GM23338 (cell line): ENCODE measurements around the gene ECT2. TPM values are rescaled to one million over a fixed set of nuclear protein-coding genes. Genes with fewer than 3 reads are reported as not detected.

Experiments
- ATAC-seq: fragments of 200-7000 bp; cut with Tn5 transposase; 3 replicates; pipeline ENCODE4 v1.9.1; 2020
- DNase-seq: peaks from one replicate; pipeline ENCODE4 v3.0.0-alpha.2; 2015; ENCODE audit warnings: low spot score
- H2AFZ ChIP-seq: fragments of 200-600 bp; sonication (generic); 2 replicates; pipeline ENCODE4 v1.8.0; 2016; ENCODE audit warnings: antibody characterized with exemption, mild to moderate bottlenecking, moderate library complexity
- H3F3A ChIP-seq: fragments of 200-600 bp; sonication (generic); replicated peaks from 2 replicates; pipeline ENCODE4 v1.8.0; 2017; ENCODE audit warnings: antibody characterized with exemption, mixed run types, low read depth
- H3K27ac ChIP-seq: fragments of 200-600 bp; sonication (generic); 2 replicates; pipeline ENCODE4 v1.6.1; 2016; ENCODE audit warnings: low read depth
- H3K27me3 ChIP-seq: fragments of 200-600 bp; sonication (generic); 2 replicates; pipeline ENCODE4 v1.8.0; 2016; ENCODE audit warnings: mild to moderate bottlenecking, mixed run types, moderate library complexity; ENCODE audit not compliant: insufficient read depth
- H3K36me3 ChIP-seq: fragments of 200-600 bp; sonication (generic); 2 replicates; pipeline ENCODE4 v1.8.0; 2016; ENCODE audit warnings: mild to moderate bottlenecking; ENCODE audit not compliant: insufficient read depth
- H3K4me1 ChIP-seq: fragments of 200-600 bp; sonication (generic); 2 replicates; pipeline ENCODE4 v1.8.0; 2016; ENCODE audit warnings: mild to moderate bottlenecking, moderate library complexity; ENCODE audit not compliant: insufficient read depth
- H3K4me2 ChIP-seq: fragments of 200-600 bp; sonication (generic); 2 replicates; pipeline ENCODE4 v1.7.1; 2017; ENCODE audit warnings: mixed run types
- H3K4me3 ChIP-seq: fragments of 200-600 bp; sonication (generic); 2 replicates; pipeline ENCODE4 v1.6.1; 2016; ENCODE audit warnings: mixed run types
- H3K79me2 ChIP-seq: fragments of 200-600 bp; sonication (generic); replicated peaks from 2 replicates; pipeline ENCODE4 v1.8.0; 2017; ENCODE audit warnings: mild to moderate bottlenecking; ENCODE audit not compliant: insufficient read depth
- H3K9me2 ChIP-seq: fragments of 200-600 bp; sonication (generic); 2 replicates; pipeline ENCODE4 v1.8.0; 2017; ENCODE audit not compliant: insufficient read depth
- H4K20me1 ChIP-seq: fragments of 200-600 bp; sonication (generic); replicated peaks from 2 replicates; pipeline ENCODE4 v1.8.0; 2017; ENCODE audit warnings: mild to moderate bottlenecking; ENCODE audit not compliant: insufficient read depth
- H3K27ac Mint-ChIP-seq: 2 replicates; pipeline ENCODE4 v1.8.0; 2020; ENCODE audit warnings: inconsistent platforms, mild to moderate bottlenecking, moderate library complexity, mixed read lengths
- H3K27me3 Mint-ChIP-seq: 3 replicates; pipeline ENCODE4 v1.8.0; 2022; ENCODE audit warnings: low read depth, mild to moderate bottlenecking, moderate library complexity, mixed read lengths, inconsistent platforms; ENCODE audit not compliant: insufficient read depth, poor library complexity
- H3K36me3 Mint-ChIP-seq: 3 replicates; pipeline ENCODE4 v1.8.0; 2021; ENCODE audit warnings: low read depth, mild to moderate bottlenecking, inconsistent platforms, moderate library complexity, mixed read lengths
- H3K4me1 Mint-ChIP-seq: 3 replicates; pipeline ENCODE4 v1.8.0; 2020; ENCODE audit warnings: mild to moderate bottlenecking, inconsistent platforms, mixed read lengths
- H3K4me3 Mint-ChIP-seq: 3 replicates; pipeline ENCODE4 v1.8.0; 2021; ENCODE audit warnings: moderate library complexity, mild to moderate bottlenecking, inconsistent platforms, mixed read lengths
- H3K9me3 Mint-ChIP-seq: 3 replicates; pipeline ENCODE4 v1.8.0; 2020; ENCODE audit warnings: moderate library complexity, mild to moderate bottlenecking, inconsistent platforms, mixed read lengths
- EZH2 ChIP-seq: fragments of 200-600 bp; sonication (generic); IDR thresholded peaks from one replicate; pipeline ENCODE4 v1.8.0; 2017; ENCODE audit warnings: antibody characterized with exemption, mild to moderate bottlenecking, low read depth; ENCODE audit not compliant: unreplicated experiment
- JUNB ChIP-seq: IDR thresholded peaks from one replicate; pipeline ENCODE4 v1.6.1; 2016; ENCODE audit warnings: antibody characterized with exemption; ENCODE audit not compliant: unreplicated experiment
- NANOG ChIP-seq: IDR thresholded peaks from 2 replicates; pipeline ENCODE4 v1.6.1; 2016; ENCODE audit warnings: antibody characterized with exemption, borderline replicate concordance
- POLR2AphosphoS5 ChIP-seq: IDR thresholded peaks from 2 replicates; pipeline ENCODE4 v1.6.1; 2016; ENCODE audit warnings: antibody characterized with exemption, low read depth
- STAT1 ChIP-seq: IDR thresholded peaks from one replicate; pipeline ENCODE4 v1.6.1; 2016; ENCODE audit warnings: antibody characterized with exemption; ENCODE audit not compliant: unreplicated experiment
- ZNF114 ChIP-seq: fragments of 250-450 bp; sonication (Bioruptor Pico); IDR thresholded peaks from 2 replicates; pipeline ENCODE4 v1.5.0; 2020; ENCODE audit warnings: mild to moderate bottlenecking, moderate library complexity
- ZNF331 ChIP-seq: fragments of 250-450 bp; sonication (Bioruptor Pico); IDR thresholded peaks from 2 replicates; pipeline ENCODE4 v1.5.0; 2020; ENCODE audit warnings: low read depth, mild to moderate bottlenecking, moderate library complexity
- polyA plus RNA-seq: library from polyadenylated mRNA; unstranded; fragments of >200 nt; fragmentation: Nextera tagmentation; extraction: Ambion mirVana; gene quantifications from 2 replicates; pipeline ENCODE4 v1.2.1, GENCODE V29; 2016
- total RNA-seq: library from RNA; depleted of rRNA; stranded (reverse); fragments of >200 nt; shearing (Covaris generic); gene quantifications from 2 replicates; pipeline ENCODE4 v1.2.3, GENCODE V29; 2014
- TF ChIP-seq, protein P1 (sequence below): fragments of 250-450 bp; sonication (Bioruptor Pico); IDR thresholded peaks from 2 replicates; pipeline ENCODE4 v1.5.0; 2020; ENCODE audit warnings: mild to moderate bottlenecking, moderate library complexity
- TF ChIP-seq, protein P2 (sequence below): IDR thresholded peaks from one replicate; pipeline ENCODE4 v1.6.1; 2018; ENCODE audit warnings: antibody characterized with exemption; ENCODE audit not compliant: unreplicated experiment
- TF ChIP-seq, protein P3 (sequence below), 2 experiments: fragments of 200-600 bp in 1 of 2; sonication (generic) in 1 of 2; conservative IDR thresholded peaks; 2 replicates each; pipeline versions ENCODE4 v1.5.1 to v1.6.1; 2016 to 2017; ENCODE audit warnings: antibody characterized with exemption in 2 of 2, low read depth in 2 of 2, mild to moderate bottlenecking in 2 of 2, moderate library complexity in 1 of 2
- TF ChIP-seq, protein P4 (sequence below): IDR thresholded peaks from 2 replicates; pipeline ENCODE4 v1.6.1; 2016; ENCODE audit warnings: antibody characterized with exemption

ECT2 gene
- total and polyA plus RNA-seq, 2 experiments from 2014 or later: 102 to 111 TPM

DNA sequence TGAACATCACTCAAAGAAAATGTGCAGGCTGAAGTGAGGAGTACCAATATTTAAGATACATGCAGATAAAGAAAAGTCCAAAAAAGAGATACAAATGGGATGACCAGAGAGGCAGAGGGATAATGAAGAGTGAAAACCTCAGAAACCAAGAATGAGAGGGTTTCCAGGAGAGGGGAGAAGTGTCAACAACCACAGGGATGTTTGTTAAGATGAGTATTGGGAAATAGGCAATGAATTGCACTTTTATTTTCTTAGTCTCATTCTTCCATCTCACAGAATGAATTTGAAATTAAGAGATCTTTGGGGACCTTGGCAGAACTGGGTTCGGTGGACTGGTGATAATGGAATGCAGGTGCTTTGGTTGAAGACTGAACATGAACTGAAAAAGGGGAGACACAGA is 102.5 kb downstream of the ECT2 start (continued):
- TF ChIP-seq, protein P1, sequence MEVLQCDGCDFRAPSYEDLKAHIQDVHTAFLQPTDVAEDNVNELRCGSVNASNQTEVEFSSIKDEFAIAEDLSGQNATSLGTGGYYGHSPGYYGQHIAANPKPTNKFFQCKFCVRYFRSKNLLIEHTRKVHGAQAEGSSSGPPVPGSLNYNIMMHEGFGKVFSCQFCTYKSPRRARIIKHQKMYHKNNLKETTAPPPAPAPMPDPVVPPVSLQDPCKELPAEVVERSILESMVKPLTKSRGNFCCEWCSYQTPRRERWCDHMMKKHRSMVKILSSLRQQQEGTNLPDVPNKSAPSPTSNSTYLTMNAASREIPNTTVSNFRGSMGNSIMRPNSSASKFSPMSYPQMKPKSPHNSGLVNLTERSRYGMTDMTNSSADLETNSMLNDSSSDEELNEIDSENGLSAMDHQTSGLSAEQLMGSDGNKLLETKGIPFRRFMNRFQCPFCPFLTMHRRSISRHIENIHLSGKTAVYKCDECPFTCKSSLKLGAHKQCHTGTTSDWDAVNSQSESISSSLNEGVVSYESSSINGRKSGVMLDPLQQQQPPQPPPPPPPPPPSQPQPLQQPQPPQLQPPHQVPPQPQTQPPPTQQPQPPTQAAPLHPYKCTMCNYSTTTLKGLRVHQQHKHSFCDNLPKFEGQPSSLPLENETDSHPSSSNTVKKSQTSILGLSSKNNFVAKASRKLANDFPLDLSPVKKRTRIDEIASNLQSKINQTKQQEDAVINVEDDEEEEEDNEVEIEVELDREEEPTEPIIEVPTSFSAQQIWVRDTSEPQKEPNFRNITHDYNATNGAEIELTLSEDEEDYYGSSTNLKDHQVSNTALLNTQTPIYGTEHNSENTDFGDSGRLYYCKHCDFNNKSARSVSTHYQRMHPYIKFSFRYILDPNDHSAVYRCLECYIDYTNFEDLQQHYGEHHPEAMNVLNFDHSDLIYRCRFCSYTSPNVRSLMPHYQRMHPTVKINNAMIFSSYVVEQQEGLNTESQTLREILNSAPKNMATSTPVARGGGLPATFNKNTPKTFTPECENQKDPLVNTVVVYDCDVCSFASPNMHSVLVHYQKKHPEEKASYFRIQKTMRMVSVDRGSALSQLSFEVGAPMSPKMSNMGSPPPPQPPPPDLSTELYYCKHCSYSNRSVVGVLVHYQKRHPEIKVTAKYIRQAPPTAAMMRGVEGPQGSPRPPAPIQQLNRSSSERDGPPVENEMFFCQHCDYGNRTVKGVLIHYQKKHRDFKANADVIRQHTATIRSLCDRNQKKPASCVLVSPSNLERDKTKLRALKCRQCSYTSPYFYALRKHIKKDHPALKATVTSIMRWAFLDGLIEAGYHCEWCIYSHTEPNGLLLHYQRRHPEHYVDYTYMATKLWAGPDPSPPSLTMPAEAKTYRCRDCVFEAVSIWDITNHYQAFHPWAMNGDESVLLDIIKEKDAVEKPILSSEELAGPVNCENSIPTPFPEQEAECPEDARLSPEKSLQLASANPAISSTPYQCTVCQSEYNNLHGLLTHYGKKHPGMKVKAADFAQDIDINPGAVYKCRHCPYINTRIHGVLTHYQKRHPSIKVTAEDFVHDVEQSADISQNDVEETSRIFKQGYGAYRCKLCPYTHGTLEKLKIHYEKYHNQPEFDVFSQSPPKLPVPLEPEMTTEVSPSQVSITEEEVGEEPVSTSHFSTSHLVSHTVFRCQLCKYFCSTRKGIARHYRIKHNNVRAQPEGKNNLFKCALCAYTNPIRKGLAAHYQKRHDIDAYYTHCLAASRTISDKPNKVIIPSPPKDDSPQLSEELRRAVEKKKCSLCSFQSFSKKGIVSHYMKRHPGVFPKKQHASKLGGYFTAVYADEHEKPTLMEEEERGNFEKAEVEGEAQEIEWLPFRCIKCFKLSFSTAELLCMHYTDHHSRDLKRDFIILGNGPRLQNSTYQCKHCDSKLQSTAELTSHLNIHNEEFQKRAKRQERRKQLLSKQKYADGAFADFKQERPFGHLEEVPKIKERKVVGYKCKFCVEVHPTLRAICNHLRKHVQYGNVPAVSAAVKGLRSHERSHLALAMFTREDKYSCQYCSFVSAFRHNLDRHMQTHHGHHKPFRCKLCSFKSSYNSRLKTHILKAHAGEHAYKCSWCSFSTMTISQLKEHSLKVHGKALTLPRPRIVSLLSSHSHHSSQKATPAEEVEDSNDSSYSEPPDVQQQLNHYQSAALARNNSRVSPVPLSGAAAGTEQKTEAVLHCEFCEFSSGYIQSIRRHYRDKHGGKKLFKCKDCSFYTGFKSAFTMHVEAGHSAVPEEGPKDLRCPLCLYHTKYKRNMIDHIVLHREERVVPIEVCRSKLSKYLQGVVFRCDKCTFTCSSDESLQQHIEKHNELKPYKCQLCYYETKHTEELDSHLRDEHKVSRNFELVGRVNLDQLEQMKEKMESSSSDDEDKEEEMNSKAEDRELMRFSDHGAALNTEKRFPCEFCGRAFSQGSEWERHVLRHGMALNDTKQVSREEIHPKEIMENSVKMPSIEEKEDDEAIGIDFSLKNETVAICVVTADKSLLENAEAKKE (CRISPR knock-in tag): no peak
- TF ChIP-seq, protein P2, sequence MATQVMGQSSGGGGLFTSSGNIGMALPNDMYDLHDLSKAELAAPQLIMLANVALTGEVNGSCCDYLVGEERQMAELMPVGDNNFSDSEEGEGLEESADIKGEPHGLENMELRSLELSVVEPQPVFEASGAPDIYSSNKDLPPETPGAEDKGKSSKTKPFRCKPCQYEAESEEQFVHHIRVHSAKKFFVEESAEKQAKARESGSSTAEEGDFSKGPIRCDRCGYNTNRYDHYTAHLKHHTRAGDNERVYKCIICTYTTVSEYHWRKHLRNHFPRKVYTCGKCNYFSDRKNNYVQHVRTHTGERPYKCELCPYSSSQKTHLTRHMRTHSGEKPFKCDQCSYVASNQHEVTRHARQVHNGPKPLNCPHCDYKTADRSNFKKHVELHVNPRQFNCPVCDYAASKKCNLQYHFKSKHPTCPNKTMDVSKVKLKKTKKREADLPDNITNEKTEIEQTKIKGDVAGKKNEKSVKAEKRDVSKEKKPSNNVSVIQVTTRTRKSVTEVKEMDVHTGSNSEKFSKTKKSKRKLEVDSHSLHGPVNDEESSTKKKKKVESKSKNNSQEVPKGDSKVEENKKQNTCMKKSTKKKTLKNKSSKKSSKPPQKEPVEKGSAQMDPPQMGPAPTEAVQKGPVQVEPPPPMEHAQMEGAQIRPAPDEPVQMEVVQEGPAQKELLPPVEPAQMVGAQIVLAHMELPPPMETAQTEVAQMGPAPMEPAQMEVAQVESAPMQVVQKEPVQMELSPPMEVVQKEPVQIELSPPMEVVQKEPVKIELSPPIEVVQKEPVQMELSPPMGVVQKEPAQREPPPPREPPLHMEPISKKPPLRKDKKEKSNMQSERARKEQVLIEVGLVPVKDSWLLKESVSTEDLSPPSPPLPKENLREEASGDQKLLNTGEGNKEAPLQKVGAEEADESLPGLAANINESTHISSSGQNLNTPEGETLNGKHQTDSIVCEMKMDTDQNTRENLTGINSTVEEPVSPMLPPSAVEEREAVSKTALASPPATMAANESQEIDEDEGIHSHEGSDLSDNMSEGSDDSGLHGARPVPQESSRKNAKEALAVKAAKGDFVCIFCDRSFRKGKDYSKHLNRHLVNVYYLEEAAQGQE: no peak
- no peak for TF ChIP-seq NANOG
- no peak for TF ChIP-seq ZNF114 (CRISPR knock-in tag)

DNA sequence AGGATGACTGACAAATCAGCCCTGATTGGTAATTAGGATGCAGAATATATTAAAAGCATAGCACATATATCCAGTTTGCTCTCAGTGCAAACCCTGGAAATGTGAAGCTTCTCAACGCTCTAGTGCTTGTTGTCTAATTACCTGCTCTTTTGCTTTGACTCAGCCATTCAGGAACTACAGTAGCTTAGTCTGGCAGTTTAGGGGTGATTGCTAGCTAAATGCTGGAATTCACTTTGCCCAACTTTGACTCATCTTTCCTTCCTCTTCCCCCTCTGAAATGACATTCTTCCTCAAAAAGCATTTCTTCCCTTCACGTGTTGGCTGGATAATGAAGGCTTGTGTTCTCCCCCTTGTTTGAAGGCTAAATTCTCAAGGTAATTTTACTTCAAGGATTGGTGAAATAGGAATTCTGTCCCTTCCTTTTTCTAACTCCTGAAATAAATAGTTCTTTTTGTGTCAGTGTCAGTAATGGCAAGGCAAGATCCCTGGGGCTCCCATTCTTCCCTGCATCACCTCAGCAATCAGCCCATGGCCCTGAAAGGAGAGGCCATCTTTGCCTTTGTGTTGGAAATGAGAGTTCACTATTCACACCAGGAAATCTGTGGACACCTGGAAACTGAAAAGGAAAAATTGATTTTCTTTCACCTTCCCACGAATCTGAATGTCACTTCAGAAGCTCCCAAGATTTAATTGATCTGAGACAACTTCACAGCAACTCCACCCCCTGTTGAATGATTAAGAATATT is 103.6 kb downstream of the ECT2 start:
- Histone ChIP-seq H2AFZ (no peak overlapping the region), H3K79me2 (no peaks in the 10 kb centered on the region), H3K4me1 (peaks cover 32% of the 10 kb centered on the region), H3K27ac (peak overlapping the region; percentile 83), H3K36me3 (no peaks in the 10 kb centered on the region), H3K9me2 (no peaks in the 10 kb centered on the region), H3K4me2 (peak overlapping the region; percentile 67), H3F3A (no peaks in the 10 kb centered on the region), H4K20me1 (no peaks in the 10 kb centered on the region), H3K27me3 (peaks cover 29% of the 10 kb centered on the region), H3K4me3 (peak overlapping the region; percentile 8)
- Mint-ChIP-seq H3K4me1 (peaks cover 12% of the 10 kb centered on the region; the same call in 2 of the 3 replicates), H3K4me3 (no peak overlapping the region), H3K9me3 (no peaks in the 10 kb centered on the region), H3K36me3 (no peaks in the 10 kb centered on the region), H3K27ac (no peak overlapping the region), H3K27me3 (peaks cover 18% of the 10 kb centered on the region)
- DNase-seq (peak; percentile 73), ATAC-seq (peak; percentile 96)
- no peak for TF ChIP-seq EZH2
- TF ChIP-seq ZNF331 (CRISPR knock-in tag): no peak
- TF ChIP-seq, protein P3, sequence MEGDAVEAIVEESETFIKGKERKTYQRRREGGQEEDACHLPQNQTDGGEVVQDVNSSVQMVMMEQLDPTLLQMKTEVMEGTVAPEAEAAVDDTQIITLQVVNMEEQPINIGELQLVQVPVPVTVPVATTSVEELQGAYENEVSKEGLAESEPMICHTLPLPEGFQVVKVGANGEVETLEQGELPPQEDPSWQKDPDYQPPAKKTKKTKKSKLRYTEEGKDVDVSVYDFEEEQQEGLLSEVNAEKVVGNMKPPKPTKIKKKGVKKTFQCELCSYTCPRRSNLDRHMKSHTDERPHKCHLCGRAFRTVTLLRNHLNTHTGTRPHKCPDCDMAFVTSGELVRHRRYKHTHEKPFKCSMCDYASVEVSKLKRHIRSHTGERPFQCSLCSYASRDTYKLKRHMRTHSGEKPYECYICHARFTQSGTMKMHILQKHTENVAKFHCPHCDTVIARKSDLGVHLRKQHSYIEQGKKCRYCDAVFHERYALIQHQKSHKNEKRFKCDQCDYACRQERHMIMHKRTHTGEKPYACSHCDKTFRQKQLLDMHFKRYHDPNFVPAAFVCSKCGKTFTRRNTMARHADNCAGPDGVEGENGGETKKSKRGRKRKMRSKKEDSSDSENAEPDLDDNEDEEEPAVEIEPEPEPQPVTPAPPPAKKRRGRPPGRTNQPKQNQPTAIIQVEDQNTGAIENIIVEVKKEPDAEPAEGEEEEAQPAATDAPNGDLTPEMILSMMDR (conservative IDR thresholded peaks at IDR 0.05; ENCODE audit: low read depth in 2 of 2): no peak
- no peak for TF ChIP-seq JUNB
- peak; percentile 50; the same call in 1 of the 2 replicates for TF ChIP-seq POLR2AphosphoS5
- TF ChIP-seq, protein P4, sequence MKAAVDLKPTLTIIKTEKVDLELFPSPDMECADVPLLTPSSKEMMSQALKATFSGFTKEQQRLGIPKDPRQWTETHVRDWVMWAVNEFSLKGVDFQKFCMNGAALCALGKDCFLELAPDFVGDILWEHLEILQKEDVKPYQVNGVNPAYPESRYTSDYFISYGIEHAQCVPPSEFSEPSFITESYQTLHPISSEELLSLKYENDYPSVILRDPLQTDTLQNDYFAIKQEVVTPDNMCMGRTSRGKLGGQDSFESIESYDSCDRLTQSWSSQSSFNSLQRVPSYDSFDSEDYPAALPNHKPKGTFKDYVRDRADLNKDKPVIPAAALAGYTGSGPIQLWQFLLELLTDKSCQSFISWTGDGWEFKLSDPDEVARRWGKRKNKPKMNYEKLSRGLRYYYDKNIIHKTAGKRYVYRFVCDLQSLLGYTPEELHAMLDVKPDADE: no peak
- no peak for TF ChIP-seq STAT1
